Tibial artery (tissue), 4 donors: ENCODE results near the gene FCN3.
A peak's percentile ranks its signal among the peaks of the same experiment; 100 is the strongest.

Experiments used
- DNase-seq, 2 donors: peaks; one replicate each; pipeline ENCODE4 v3.0.0-alpha.2; 2019
- H3K27ac ChIP-seq, 2 donors: fragments of 200-600 bp; sonication (generic) in 1 of 2; 1 replicate in 1 of 2; 2 replicates in 1 of 2; pipeline ENCODE4 v1.5.1; 2018 to 2019; ENCODE audit warnings: mild to moderate bottlenecking in 1 of 2
- H3K27me3 ChIP-seq, 2 donors: fragments of 200-600 bp; sonication (generic) in 1 of 2; one replicate each; pipeline versions ENCODE4 v1.5.1 to v1.6.0; 2016 to 2019
- H3K36me3 ChIP-seq, 3 donors: fragments of 200-600 bp; sonication (generic) in 2 of 3; one replicate each; pipeline ENCODE4 v1.5.1; 2016 to 2019; ENCODE audit warnings: mild to moderate bottlenecking in 2 of 3
- H3K4me1 ChIP-seq, 4 donors: fragments of 200-600 bp; sonication (generic) in 2 of 4; 1 replicate in 3 of 4; 2 replicates in 1 of 4; pipeline ENCODE4 v1.5.1; 2016 to 2019
- H3K4me3 ChIP-seq, 2 donors: fragments of 200-600 bp; sonication (generic) in 1 of 2; 1 replicate in 1 of 2; 2 replicates in 1 of 2; pipeline ENCODE4 v1.5.1; 2018 to 2019; ENCODE audit warnings: mild to moderate bottlenecking in 2 of 2
- H3K9me3 ChIP-seq, 3 donors: fragments of 200-600 bp; sonication (generic) in 1 of 3; one replicate each; pipeline ENCODE4 v1.5.1; 2016 to 2019
- intact Hi-C: fragments of 100-400 bp; cut with DNase I; formaldehyde crosslinking; loops from one replicate; pipeline ENCODE4 v1.15.0; 2023; ENCODE audit warnings: low total_unique reads
- TF ChIP-seq, protein P1 (sequence below), 2 experiments: fragments of 200-600 bp in 1 of 2; fragments of 450-650 bp in 1 of 2; IDR thresholded peaks; one replicate each; pipeline ENCODE4 v1.5.1; 2017 to 2019; ENCODE audit warnings: antibody characterized with exemption in 2 of 2, mild to moderate bottlenecking in 1 of 2, moderate library complexity in 1 of 2

The FCN3 gene

DNA sequence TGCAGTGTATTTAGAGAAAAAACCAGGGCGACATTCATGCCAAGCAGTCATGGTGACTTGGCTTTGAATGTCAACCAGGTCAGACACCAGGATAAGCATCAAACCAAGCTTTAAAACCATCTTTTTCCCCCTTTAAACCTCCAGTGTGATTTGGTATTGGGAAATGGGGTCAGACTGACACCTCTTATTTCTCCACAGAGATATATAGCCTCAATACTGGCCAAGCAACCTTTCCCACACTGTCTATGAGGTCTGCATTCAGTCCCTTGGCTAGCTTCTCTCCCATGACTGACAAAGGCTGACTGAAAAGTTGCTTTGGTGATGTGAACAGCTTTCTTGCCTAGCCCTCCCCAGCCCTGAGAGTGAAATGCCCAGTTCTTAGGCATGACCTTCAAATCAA, 39.5 kb upstream of the FCN3 start:
- peaks cover 8 to 38% (median 30%) of the 10 kb centered on the region in 4 donors for H3K4me1 ChIP-seq
- TF ChIP-seq, protein P1, sequence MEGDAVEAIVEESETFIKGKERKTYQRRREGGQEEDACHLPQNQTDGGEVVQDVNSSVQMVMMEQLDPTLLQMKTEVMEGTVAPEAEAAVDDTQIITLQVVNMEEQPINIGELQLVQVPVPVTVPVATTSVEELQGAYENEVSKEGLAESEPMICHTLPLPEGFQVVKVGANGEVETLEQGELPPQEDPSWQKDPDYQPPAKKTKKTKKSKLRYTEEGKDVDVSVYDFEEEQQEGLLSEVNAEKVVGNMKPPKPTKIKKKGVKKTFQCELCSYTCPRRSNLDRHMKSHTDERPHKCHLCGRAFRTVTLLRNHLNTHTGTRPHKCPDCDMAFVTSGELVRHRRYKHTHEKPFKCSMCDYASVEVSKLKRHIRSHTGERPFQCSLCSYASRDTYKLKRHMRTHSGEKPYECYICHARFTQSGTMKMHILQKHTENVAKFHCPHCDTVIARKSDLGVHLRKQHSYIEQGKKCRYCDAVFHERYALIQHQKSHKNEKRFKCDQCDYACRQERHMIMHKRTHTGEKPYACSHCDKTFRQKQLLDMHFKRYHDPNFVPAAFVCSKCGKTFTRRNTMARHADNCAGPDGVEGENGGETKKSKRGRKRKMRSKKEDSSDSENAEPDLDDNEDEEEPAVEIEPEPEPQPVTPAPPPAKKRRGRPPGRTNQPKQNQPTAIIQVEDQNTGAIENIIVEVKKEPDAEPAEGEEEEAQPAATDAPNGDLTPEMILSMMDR (IDR thresholded peaks at IDR 0.05): no peak
- no peaks in the 10 kb centered on the region for H3K9me3 ChIP-seq
- no peaks in the 10 kb centered on the region for H3K27me3 ChIP-seq
- peak overlapping the region in 1 of 2 donors; percentile 17 for H3K27ac ChIP-seq
- intact Hi-C loops: loop anchor here (5.0 kb wide), 1 partner anchor 123 kb away; no protein-coding TSS in a partner anchor
- H3K4me3 ChIP-seq: no peak overlapping the region
- H3K36me3 ChIP-seq: peaks cover 84 to 89% (median 86%) of the 10 kb centered on the region in 3 donors
- no peak for DNase-seq

DNA sequence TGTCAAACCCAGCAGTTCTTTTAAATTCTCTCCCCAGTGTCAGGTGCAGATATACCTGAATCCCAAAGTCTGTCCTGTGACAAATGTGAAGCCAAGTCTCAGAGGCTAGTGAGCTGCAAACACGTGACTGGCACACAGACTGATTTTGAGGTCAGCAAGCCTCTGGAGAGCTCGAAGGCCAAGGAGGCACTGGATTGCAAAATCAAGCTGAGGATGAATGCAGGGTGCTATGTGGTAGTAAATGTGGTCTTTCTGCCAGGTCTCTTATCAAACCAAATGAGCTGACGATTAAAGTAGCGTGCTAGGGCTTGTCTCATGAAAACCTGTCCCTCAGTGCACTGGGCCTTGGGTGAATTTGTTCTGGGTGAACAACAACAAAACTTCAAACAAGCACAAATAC, 38.4 kb upstream of the FCN3 start:
- H3K36me3 ChIP-seq: peaks cover 91 to 98% (median 96%) of the 10 kb centered on the region in 3 donors
- TF ChIP-seq, protein P1 (IDR thresholded peaks at IDR 0.05): no peak
- intact Hi-C loops: loop anchor here (5.0 kb wide), 1 partner anchor 124 kb away; no protein-coding TSS in a partner anchor
- no peaks in the 10 kb centered on the region for H3K27me3 ChIP-seq
- H3K27ac ChIP-seq: peak overlapping the region in 1 of 2 donors; percentile 17
- no peak for DNase-seq
- no peaks in the 10 kb centered on the region for H3K9me3 ChIP-seq
- H3K4me1 ChIP-seq: peaks cover 6 to 27% (median 21%) of the 10 kb centered on the region in 4 donors
- no peak overlapping the region for H3K4me3 ChIP-seq

- intact Hi-C loops: loop anchor here (5.0 kb wide), 1 partner anchor 125 kb away; no protein-coding TSS in a partner anchor
- peaks cover 93 to 98% (median 96%) of the 10 kb centered on the region in 3 donors for H3K36me3 ChIP-seq
- no peak for DNase-seq
- H3K4me1 ChIP-seq: peaks cover 1 to 22% (median 16%) of the 10 kb centered on the region in 4 donors
- no peak overlapping the region for H3K4me3 ChIP-seq
- no peaks in the 10 kb centered on the region for H3K27me3 ChIP-seq
- H3K27ac ChIP-seq: no peak overlapping the region
- no peaks in the 10 kb centered on the region for H3K9me3 ChIP-seq
- TF ChIP-seq, protein P1 (IDR thresholded peaks at IDR 0.05): no peak
Measured at GRCh38 chr1:27412502-27412901, 37.9 kb upstream of the FCN3 start.

GRCh38 chr1:27410709-27411108, 36.1 kb upstream of the FCN3 start:
- Histone ChIP-seq H3K27ac (no peak overlapping the region), H3K4me3 (no peak overlapping the region), H3K4me1 (peaks cover 0 to 19% (median 9%) of the 10 kb centered on the region in 4 donors), H3K36me3 (peaks cover 88 to 95% (median 95%) of the 10 kb centered on the region in 3 donors), H3K9me3 (no peaks in the 10 kb centered on the region), H3K27me3 (no peaks in the 10 kb centered on the region)
- TF ChIP-seq, protein P1 (IDR thresholded peaks at IDR 0.05): no peak
- intact Hi-C loops: loop anchor here (5.0 kb wide), 1 partner anchor 127 kb away; no protein-coding TSS in a partner anchor
- DNase-seq: no peak

DNA sequence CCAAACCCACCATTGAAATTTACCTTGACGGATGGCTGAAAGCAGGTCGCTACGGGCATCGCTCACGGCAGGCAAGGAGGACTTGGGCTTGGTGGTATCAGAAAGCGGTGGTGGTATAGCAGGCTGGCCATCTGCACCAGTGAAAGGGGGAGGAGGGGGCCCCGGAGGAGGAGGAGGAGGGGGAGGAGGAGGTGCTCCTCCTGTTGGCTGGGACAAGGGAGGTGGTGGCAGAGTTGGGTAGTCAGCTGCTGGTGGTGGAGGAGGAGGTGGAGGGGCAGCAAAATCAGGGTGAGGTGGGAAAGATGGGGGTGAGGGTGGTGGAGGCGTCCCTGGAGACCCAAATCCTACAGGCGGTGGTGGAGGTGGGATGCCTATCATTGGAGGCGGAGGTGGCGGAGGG, 35.0 kb upstream of the FCN3 start:
- H3K36me3 ChIP-seq: peaks cover 78 to 87% (median 85%) of the 10 kb centered on the region in 3 donors
- no peak for DNase-seq
- peaks cover 0 to 29% (median 15%) of the 10 kb centered on the region in 4 donors for H3K4me1 ChIP-seq
- H3K4me3 ChIP-seq: no peak overlapping the region
- no peaks in the 10 kb centered on the region for H3K27me3 ChIP-seq
- no peaks in the 10 kb centered on the region for H3K9me3 ChIP-seq
- no peak overlapping the region for H3K27ac ChIP-seq
- intact Hi-C loops: loop anchor here (5.0 kb wide), 1 partner anchor 128 kb away; no protein-coding TSS in a partner anchor
- TF ChIP-seq, protein P1 (IDR thresholded peaks at IDR 0.05): no peak
